ENCODE measurements around the gene KIF25.

- TF ChIP-seq TAF1 (IDR thresholded peaks at IDR 0.05; ENCODE audit: borderline replicate concordance, insufficient read depth, low read length): no peak
- no peak for TF ChIP-seq POLR2AphosphoS5 (IDR thresholded peaks at IDR 0.05; ENCODE audit: low read depth, low read length)
These were observed 27.6 kb downstream of the KIF25 start for GRCh38 chr6:168024951-168025510.

Measured in PFSK-1 (cell line).